Activated T-cell treated with anti-CD3 and anti-CD28 coated beads, Interleukin-2, amount 50 U/mL, for 24 hours (primary cell): ENCODE measurements around the gene TSN.

Experiments
- DNase-seq: peaks from one replicate; pipeline ENCODE4 v3.0.0-alpha.2; 2020
- H3K27ac Mint-ChIP-seq: 2 replicates; pipeline ENCODE4 v1.8.0; 2020; ENCODE audit warnings: mild to moderate bottlenecking, mixed read lengths
- H3K27me3 Mint-ChIP-seq: 2 replicates; pipeline ENCODE4 v1.8.0; 2020; ENCODE audit warnings: mixed read lengths
- H3K36me3 Mint-ChIP-seq: 2 replicates; pipeline ENCODE4 v1.8.0; 2020; ENCODE audit warnings: low read depth, mixed read lengths
- H3K4me1 Mint-ChIP-seq: 2 replicates; pipeline ENCODE4 v1.8.0; 2020; ENCODE audit warnings: low read depth, mixed read lengths
- H3K4me3 Mint-ChIP-seq: 2 replicates; pipeline ENCODE4 v1.8.0; 2020; ENCODE audit warnings: mild to moderate bottlenecking, moderate library complexity, mixed read lengths
- H3K9me3 Mint-ChIP-seq: 2 replicates; pipeline ENCODE4 v1.8.0; 2020; ENCODE audit warnings: mixed read lengths

The TSN gene

GRCh38 chr2:121774235-121774634 lies 18.8 kb downstream of the TSN start:
- Mint-ChIP-seq H3K9me3 (no peaks in the 10 kb centered on the region), H3K4me1 (peaks cover 4% of the 10 kb centered on the region), H3K4me3 (no peak overlapping the region), H3K27ac (no peak overlapping the region), H3K36me3 (peaks cover 17% of the 10 kb centered on the region), H3K27me3 (no peaks in the 10 kb centered on the region)
- DNase-seq: no peak

GRCh38 chr2:121776361-121776760 lies 20.9 kb downstream of the TSN start:
- H3K9me3 Mint-ChIP-seq: no peaks in the 10 kb centered on the region
- peaks cover 3% of the 10 kb centered on the region for H3K36me3 Mint-ChIP-seq
- no peak for DNase-seq
- H3K27ac Mint-ChIP-seq: no peak overlapping the region
- H3K27me3 Mint-ChIP-seq: no peaks in the 10 kb centered on the region
- H3K4me1 Mint-ChIP-seq: peaks cover 4% of the 10 kb centered on the region
- H3K4me3 Mint-ChIP-seq: no peak overlapping the region

GRCh38 chr2:121776885-121777698 lies 21.6 kb downstream of the TSN start:
- peaks cover 4% of the 10 kb centered on the region for H3K4me1 Mint-ChIP-seq
- DNase-seq: no peak
- H3K27ac Mint-ChIP-seq: no peak overlapping the region
- H3K9me3 Mint-ChIP-seq: no peaks in the 10 kb centered on the region
- no peak overlapping the region for H3K4me3 Mint-ChIP-seq
- no peaks in the 10 kb centered on the region for H3K27me3 Mint-ChIP-seq
- H3K36me3 Mint-ChIP-seq: peaks cover 3% of the 10 kb centered on the region

- DNase-seq: no peak
- Mint-ChIP-seq H3K27me3 (no peaks in the 10 kb centered on the region), H3K4me3 (no peak overlapping the region), H3K9me3 (no peaks in the 10 kb centered on the region), H3K27ac (no peak overlapping the region), H3K36me3 (no peaks in the 10 kb centered on the region), H3K4me1 (peaks cover 4% of the 10 kb centered on the region)
Observed at GRCh38 chr2:121777699-121778058, 22.2 kb downstream of the TSN start.

GRCh38 chr2:121778741-121779487 lies 23.5 kb downstream of the TSN start:
- DNase-seq: no peak
- no peaks in the 10 kb centered on the region for H3K36me3 Mint-ChIP-seq
- peaks cover 7% of the 10 kb centered on the region for H3K27me3 Mint-ChIP-seq
- H3K9me3 Mint-ChIP-seq: no peaks in the 10 kb centered on the region
- H3K4me3 Mint-ChIP-seq: no peak overlapping the region
- H3K4me1 Mint-ChIP-seq: peaks cover 4% of the 10 kb centered on the region
- H3K27ac Mint-ChIP-seq: no peak overlapping the region

- H3K9me3 Mint-ChIP-seq: no peaks in the 10 kb centered on the region
Observed at GRCh38 chr2:121783180-121783579, 27.7 kb downstream of the TSN start.

GRCh38 chr2:121788685-121789084 lies 33.2 kb downstream of the TSN start:
- DNase-seq: no peak
- Mint-ChIP-seq H3K36me3 (no peaks in the 10 kb centered on the region), H3K4me1 (no peaks in the 10 kb centered on the region), H3K4me3 (no peak overlapping the region), H3K27me3 (peaks cover 40% of the 10 kb centered on the region), H3K9me3 (no peaks in the 10 kb centered on the region), H3K27ac (no peak overlapping the region)

More at GRCh38 chr2:121783180-121783579, 27.7 kb downstream of the TSN start:
- no peaks in the 10 kb centered on the region for H3K4me1 Mint-ChIP-seq
- DNase-seq: no peak
- no peaks in the 10 kb centered on the region for H3K36me3 Mint-ChIP-seq
- no peak overlapping the region for H3K4me3 Mint-ChIP-seq
- H3K27me3 Mint-ChIP-seq: peaks cover 19% of the 10 kb centered on the region
- no peak overlapping the region for H3K27ac Mint-ChIP-seq

GRCh38 chr2:121790276-121790956 lies 35.0 kb downstream of the TSN start:
- Mint-ChIP-seq H3K4me1 (no peaks in the 10 kb centered on the region), H3K4me3 (no peak overlapping the region), H3K27me3 (peaks cover 39% of the 10 kb centered on the region), H3K9me3 (no peaks in the 10 kb centered on the region), H3K36me3 (no peaks in the 10 kb centered on the region), H3K27ac (no peak overlapping the region)
- no peak for DNase-seq

- H3K27ac Mint-ChIP-seq: no peak overlapping the region
- H3K4me3 Mint-ChIP-seq: no peak overlapping the region
- peaks cover 37% of the 10 kb centered on the region for H3K27me3 Mint-ChIP-seq
- H3K36me3 Mint-ChIP-seq: no peaks in the 10 kb centered on the region
- H3K9me3 Mint-ChIP-seq: no peaks in the 10 kb centered on the region
- DNase-seq: no peak
- H3K4me1 Mint-ChIP-seq: no peaks in the 10 kb centered on the region
Observed at GRCh38 chr2:121791290-121791689, 35.8 kb downstream of the TSN start.

- no peaks in the 10 kb centered on the region for H3K36me3 Mint-ChIP-seq
- H3K4me3 Mint-ChIP-seq: no peak overlapping the region
- H3K27me3 Mint-ChIP-seq: peaks cover 36% of the 10 kb centered on the region
- no peaks in the 10 kb centered on the region for H3K9me3 Mint-ChIP-seq
- H3K4me1 Mint-ChIP-seq: no peaks in the 10 kb centered on the region
- DNase-seq: no peak
- no peak overlapping the region for H3K27ac Mint-ChIP-seq
Observed at GRCh38 chr2:121791801-121792221, 36.4 kb downstream of the TSN start.

- Mint-ChIP-seq H3K4me3 (no peak overlapping the region), H3K9me3 (no peaks in the 10 kb centered on the region), H3K36me3 (no peaks in the 10 kb centered on the region), H3K27me3 (peaks cover 33% of the 10 kb centered on the region), H3K27ac (no peak overlapping the region), H3K4me1 (no peaks in the 10 kb centered on the region)
- no peak for DNase-seq
Observed at GRCh38 chr2:121793816-121794215, 38.4 kb downstream of the TSN start.

- Mint-ChIP-seq H3K27me3 (peaks cover 31% of the 10 kb centered on the region), H3K27ac (no peak overlapping the region), H3K4me3 (no peak overlapping the region), H3K36me3 (no peaks in the 10 kb centered on the region), H3K4me1 (no peaks in the 10 kb centered on the region), H3K9me3 (no peaks in the 10 kb centered on the region)
- no peak for DNase-seq
Observed at GRCh38 chr2:121794233-121794632, 38.8 kb downstream of the TSN start.

GRCh38 chr2:121796239-121796638 lies 40.8 kb downstream of the TSN start:
- Mint-ChIP-seq H3K9me3 (no peaks in the 10 kb centered on the region), H3K36me3 (no peaks in the 10 kb centered on the region), H3K4me3 (no peak overlapping the region), H3K4me1 (no peaks in the 10 kb centered on the region), H3K27me3 (peaks cover 17% of the 10 kb centered on the region), H3K27ac (no peak overlapping the region)
- DNase-seq: no peak

- Mint-ChIP-seq H3K36me3 (no peaks in the 10 kb centered on the region), H3K4me3 (no peak overlapping the region), H3K27me3 (peaks cover 15% of the 10 kb centered on the region), H3K27ac (no peak overlapping the region), H3K9me3 (peaks cover 11% of the 10 kb centered on the region), H3K4me1 (no peaks in the 10 kb centered on the region)
- no peak for DNase-seq
Observed at GRCh38 chr2:121798617-121799016, 43.2 kb downstream of the TSN start.

GRCh38 chr2:121801916-121802315 lies 46.5 kb downstream of the TSN start:
- Mint-ChIP-seq H3K4me3 (no peak overlapping the region), H3K27ac (no peak overlapping the region), H3K9me3 (peaks cover 11% of the 10 kb centered on the region), H3K27me3 (peaks cover 30% of the 10 kb centered on the region), H3K4me1 (peaks cover 14% of the 10 kb centered on the region), H3K36me3 (no peaks in the 10 kb centered on the region)
- DNase-seq: no peak
